CMK (cell line): Measurements from ENCODE around the gene RIPPLY1.

Experiments used
- DNase-seq: peaks from one replicate; pipeline ENCODE4 v3.0.0-alpha.2; 2010; ENCODE audit warnings: low read depth

The RIPPLY1 gene, protein sequence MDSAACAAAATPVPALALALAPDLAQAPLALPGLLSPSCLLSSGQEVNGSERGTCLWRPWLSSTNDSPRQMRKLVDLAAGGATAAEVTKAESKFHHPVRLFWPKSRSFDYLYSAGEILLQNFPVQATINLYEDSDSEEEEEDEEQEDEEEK

DNA sequence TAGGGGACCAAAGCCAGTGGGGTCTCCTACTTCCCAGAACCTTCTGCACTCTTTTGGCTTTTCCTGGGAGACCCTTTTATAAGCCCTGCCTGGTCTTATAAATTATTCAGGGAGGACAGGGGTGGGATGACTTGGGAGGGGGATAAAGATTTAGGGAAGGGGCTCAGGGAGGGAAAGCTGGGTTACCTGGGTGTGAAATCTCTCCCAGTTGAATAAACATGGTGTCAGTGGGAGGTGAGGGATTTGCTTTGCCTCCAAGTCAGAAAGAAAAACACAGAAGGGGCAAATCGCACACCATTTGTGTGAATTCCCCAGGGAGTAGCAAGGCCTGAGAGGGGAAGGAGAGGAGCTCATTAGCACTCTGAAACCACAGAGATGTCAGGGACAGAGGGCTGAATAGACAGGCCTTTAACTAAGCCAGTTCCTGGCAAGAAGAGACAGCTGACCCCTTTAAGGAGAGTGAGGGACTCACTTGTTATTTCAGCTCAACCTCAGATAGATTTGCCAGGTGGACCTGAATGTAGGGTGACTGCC lies at the start of gene RIPPLY1:
RIPPLY1 (minus strand) TSS at position 51 of the 534 bp plus-strand sequence. CDS start 54 bp downstream, outside the sequence.
- DNase-seq, result no peak

DNA sequence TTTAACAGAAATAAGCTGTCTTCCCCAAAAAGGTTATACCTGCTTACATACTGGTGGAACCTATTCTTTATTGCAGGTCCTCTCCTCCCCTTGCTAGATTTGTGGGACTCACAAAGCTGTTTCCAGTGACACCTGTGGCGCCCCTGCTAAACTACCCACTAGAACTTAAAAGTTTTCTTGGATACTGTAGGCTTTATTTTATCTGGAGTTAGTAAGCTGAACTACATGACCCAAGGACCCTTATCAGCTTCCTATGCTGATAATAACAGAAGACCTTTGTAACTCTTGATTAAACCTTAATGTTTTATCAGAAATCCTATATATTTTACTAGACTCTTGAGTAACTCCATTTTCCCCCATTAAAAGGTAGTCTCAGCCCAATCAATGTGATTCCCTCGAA lies 49.4 kb upstream of the RIPPLY1 start:
- no peak for DNase-seq

DNA sequence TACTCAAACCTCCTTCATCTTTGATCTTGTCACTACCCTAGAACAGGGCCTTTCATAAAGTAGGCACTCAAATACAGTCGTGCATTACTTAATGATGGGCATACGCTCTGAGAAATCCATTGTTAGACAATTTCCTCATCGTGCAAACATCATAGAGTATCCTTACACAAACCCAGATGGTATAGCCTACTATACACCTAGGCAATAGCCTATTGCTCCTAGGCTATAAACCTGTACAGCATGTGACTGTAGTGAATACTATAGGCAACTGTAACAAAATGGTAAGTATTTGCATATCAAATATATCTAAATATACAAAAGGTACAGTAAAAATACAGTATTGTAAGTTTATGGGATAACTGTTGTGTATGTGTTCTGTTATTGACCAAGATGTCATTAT lies 48.9 kb upstream of the RIPPLY1 start:
- no peak for DNase-seq

DNA sequence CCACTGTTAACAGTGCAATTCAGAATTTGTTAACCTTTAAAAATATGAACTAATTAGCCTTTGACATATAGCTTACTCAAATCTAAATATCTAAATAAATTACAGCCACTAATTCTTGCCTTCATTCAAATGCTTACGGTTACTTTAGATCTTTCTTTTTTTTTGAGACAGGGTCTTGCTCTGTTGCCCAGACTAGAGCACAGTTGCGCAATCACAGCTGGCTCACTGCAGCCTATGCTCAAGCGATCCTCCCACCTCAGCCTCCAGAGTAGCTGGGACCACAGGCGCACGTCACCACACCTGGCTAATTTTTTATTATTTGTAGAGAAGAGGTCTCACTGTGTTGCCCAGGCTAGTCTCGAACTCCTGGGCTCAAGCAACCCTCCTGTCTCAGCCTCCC lies 48.1 kb upstream of the RIPPLY1 start:
- no peak for DNase-seq

DNA sequence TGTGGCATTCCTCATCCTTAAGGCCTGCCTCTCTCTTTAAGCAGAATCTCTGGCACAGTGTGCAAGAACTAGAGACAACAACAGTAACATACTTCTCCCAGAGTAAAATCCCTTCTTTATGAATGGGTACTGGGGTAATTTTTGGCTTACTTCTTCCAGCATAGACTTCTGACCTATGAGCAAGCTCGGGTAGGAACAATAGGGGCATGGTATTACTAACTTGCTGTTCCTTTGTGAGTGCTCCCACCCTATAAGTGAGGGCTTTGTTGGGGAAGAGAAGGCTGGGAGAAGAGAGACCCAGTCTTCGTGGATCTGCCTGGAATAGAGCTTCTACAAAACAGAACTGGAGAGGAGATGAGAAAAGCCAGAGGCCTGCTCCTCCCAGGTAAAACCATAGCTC lies 47.2 kb upstream of the RIPPLY1 start:
- DNase-seq, result no peak

DNA sequence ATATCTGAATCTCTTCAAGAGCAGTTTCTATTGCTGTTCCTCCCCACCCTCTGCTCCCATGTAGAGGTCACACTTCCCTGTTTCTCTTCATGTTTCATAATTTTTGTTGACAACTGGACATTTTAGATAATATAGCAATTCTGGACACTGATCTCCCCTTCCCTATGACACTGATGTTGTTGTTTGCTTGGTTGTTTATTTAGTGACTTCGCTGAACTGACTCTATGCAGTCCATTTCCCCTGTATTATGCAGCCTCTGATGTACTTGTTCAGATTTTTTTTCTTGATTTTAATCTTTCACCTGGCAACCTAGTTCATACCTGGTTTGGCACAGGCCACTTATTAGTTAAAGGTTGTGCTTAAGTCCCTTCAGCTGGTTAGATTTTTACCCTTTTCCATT lies 46.2 kb upstream of the RIPPLY1 start:
- no peak for DNase-seq

DNA sequence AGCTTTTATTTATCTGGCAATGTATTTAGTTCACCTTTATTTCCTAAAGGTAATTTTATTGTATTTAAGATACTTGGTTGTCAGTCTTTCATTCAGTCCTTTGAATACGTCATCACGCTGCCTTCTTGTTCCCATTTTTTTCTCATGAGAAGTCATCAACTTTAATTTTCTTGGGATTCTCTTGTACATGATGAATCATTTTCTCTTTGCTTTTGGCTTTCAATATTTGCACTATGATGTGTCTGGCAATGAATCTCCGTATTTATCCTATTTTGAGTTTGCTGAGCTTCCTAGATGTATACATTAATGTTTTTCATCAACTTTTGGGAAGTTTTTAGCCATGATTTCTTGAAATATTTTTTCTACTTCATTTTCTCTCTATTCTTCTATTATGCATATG lies 45.5 kb upstream of the RIPPLY1 start:
- no peak for DNase-seq

DNA sequence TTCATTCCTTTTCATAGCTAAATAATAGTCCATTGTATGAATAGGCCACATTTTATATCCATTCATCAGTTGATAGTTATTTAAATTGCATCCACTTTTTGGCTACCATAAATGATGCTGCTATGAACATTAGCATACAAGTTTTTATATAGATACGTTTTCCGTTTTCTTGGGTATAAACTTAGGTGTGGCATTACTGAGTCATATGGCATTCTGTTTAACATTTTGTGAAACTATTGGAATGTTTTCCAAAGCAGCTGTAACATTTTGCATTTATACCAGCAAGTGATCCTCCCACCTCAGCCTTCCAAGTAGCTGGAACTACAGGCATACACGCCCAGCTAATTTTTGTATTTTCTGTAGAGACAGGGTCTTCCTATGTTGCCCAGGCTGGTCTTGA lies 43.3 kb upstream of the RIPPLY1 start:
- DNase-seq, result no peak

DNA sequence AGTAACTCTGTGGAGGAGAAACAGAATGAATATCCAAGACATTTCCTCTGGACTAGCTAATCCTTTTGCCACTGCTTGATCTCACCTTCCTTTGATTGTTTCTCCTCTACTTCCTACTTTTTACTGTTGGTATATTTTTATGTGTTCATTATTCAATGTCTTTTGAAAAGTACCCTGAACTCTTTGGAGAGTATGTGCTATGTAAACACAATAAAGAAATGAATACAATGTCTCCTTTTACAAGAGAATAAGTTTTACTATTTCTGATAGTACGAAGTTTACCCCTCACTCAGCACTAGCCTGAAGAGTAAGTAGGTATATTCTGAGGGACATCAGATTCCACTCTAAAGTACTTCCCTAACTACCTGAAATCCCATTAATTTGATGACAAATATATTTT lies 36.9 kb upstream of the RIPPLY1 start:
- no peak for DNase-seq

DNA sequence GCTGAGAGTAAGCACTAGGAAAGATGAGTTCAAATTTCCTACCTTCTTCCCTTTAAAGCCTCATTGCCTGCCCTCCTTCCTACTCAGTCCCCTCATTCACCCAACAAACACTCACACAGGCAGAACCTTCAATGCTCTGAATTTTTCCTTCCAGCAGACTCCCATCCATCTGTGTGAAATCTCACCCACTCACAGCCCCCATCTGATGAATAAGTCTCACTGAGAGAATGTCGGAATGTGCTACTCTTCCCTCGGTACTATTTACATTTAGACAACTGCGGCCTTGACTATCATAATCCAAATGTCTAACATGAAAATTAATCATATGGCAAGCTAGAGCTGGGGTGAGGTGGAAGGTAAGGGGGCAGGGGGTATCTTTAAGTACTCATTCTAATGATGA lies 36.4 kb upstream of the RIPPLY1 start:
- no peak for DNase-seq

DNA sequence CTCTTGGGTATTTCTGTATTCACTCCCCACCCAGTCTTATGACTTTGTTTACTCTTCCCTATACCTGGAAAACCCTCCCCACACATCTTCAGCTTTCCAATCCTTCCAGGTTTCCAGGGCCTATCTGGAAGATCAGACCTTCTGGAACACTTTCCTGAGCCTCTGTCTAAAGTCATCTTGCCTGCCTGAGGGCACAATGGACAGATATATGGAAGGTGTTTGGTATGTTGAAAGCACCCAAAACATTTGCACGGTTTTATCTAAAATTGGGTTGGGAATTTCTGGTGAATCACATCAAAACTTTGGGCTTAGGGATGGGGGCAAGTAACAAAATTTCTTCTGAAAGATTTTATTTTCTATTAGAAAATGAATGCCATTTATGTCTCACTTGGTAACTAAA lies 33.1 kb upstream of the RIPPLY1 start:
- no peak for DNase-seq

DNA sequence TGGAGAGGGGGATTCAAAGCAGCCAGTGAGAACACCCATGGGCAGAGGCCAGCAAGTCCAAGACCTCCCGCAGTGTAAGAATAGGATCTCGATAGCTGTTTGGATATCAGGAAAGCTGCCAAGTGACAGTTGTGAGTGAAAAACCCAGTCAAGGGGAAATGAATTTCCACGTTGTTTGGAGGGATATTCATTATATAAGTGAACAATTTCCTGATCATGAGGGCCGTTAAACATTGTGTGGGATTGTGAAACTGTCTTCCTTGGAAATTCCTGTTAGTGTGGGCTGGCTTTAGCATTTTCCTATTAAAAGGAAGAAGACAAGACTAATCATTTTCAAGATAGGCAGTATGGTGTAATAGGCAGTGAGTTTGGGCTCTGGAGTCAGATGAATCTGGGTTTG lies 32.0 kb upstream of the RIPPLY1 start:
- no peak for DNase-seq

DNA sequence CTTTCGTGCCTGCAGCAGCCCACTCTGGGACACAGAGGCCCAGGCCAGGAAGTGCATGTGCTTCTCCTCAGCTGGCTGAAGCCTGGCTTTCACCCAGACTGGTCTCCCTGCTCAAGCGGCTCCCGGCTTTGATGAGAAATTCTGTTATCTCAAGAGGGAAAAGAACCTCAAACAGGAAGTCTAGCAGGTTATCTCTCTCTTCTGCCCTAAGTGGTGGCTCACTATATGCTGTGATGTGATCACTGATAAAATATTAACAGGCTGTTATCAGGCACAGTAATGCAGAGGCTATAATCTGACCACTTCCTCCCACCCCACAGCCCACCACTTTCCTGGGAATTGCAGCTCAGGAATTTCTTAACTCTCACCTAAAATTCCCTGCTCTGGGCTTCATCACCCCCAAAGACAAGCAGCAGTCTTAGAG lies 30.4 kb upstream of the RIPPLY1 start:
- peak; percentile 42 for DNase-seq

DNA sequence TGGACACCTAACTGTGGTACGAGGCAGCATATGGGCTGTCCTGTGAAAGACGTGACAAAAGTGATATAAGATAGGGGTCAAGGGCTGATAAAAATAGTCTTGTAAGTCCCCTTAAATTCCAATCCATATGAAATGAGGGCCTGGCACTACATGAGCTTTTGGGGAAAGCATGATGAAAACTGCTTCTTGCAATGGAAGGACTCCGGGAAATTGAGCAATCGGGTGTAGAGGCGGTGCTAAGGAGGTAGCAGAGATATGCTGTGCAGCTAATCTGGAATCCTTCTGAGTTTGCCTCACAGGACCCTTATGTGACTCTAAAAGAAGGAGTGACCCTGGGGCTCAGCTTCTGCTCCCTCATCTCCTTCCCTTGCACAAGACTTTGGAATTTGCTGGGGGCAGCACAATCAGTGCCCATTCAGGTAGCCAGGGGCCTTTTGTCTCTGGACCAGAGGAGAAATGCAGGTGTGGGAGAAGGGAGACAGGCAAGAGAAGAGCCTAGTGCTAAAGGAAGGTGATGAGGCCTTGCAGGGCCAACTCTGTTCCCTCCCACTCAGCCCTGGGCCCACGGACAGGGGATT lies 29.9 kb upstream of the RIPPLY1 start:
- DNase-seq, result no peak

DNA sequence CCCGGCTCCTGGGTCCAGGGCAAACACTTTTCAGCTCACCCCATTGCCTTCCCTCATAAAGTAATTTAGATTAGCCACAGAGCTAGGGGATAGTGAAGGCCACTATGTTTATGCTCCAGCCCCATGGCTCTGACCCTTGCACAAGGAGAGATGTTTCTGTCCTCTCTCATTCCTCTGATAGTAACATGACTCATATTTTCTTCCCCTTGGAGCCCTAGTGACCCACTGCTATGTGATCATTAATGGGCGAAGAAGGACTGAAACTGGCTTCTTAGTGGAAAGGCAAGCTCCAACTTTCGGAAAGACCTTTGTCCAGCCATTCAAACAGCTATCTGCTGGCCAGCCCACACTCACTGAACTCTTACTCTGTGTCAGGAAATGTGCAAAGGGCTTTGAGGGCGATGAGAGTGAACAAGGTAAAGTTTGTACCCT lies 29.4 kb upstream of the RIPPLY1 start:
- DNase-seq, result no peak

DNA sequence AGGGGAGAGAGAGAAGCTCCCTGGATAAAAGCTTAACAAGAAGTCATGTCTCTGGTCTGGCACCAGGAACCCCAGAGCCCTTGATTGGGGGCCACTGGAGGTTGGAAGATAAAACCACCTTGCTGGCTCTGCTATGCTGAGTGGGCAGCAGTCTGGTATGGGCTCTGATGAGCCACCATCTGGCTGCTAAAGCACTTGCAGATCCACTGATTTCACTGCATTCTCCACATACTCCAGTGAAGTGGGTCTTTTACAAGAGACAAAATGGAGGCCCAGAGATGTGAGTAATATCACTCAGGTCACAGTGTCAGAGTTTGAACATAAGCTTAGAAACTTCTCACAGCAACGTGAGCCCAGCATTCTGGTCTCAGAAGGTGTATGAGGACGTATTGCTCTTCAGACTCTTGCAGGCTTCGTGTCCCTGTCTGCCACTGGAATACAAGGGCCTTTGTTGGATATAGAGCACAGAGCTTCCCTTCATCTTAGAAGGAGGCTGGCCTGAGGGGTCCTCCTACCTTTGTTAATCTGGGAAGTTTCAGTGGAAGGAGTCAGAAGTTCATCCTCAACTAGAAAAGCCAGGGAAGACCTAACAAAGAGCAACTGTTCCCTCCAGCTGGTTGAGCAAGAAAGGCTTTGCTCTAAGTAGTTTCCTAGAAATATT lies 28.8 kb upstream of the RIPPLY1 start:
- no peak for DNase-seq

DNA sequence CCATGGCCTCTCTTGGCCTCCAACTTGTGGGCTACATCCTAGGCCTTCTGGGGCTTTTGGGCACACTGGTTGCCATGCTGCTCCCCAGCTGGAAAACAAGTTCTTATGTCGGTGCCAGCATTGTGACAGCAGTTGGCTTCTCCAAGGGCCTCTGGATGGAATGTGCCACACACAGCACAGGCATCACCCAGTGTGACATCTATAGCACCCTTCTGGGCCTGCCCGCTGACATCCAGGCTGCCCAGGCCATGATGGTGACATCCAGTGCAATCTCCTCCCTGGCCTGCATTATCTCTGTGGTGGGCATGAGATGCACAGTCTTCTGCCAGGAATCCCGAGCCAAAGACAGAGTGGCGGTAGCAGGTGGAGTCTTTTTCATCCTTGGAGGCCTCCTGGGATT lies 25.1 kb upstream of the RIPPLY1 start:
- DNase-seq, result no peak

DNA sequence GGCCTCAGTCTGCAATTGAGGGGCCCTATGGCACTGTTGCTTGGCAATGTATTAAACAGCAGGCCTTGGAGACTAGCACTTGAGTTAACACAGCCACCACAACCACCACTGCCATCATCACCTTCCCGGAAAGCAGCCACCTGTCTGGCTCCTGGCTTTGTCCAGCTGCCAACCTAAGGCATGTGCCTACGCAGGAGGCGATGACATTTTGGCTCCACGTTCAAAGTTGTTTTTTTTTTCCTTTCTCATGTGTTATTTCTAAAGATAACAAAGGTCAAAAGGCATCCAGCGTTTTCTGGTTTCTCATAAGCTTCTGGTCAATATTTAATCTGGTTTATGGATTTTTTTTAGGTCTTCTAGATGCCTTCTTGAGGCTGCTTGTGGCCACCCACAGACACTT lies 24.6 kb upstream of the RIPPLY1 start:
- DNase-seq, result no peak

DNA sequence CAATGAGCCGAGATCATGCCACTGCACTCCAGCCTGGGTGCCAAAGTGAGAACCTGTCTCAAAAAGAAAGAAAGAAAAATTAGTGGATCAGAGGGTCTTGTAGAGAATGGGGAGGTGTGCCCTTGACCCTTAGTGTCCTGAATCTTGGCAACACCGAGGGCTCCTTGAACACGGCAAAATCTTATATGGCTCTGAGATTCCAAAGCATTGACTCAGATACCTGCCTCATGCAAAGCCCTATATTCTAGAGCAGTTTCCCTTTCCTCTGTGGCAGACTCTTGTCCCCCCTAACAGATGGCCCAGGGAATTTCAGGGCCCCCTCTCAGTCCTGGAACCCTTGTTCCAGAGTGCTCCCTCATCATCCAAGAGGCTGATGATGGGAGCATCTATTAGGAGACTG lies 23.9 kb upstream of the RIPPLY1 start:
- DNase-seq, result no peak

DNA sequence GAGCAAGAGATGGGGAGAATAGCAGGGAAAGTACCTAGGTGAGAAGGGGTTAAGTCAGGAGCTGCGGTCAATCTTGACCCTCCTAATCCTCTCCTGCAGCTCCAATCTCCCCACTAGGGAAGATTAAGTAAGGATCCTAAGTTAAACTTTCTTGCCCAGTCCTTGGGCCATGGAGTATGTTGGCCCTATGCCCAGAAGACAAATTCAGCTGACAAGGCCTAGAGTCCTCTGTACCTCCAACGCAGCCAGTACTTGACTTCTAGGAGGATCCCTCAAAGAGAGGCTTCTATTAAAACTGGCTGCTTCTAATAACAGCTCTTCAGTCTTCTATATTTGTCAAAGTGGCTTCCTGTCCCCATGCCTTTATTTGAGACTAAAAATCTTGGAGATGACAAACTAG lies 18.5 kb upstream of the RIPPLY1 start:
- no peak for DNase-seq

DNA sequence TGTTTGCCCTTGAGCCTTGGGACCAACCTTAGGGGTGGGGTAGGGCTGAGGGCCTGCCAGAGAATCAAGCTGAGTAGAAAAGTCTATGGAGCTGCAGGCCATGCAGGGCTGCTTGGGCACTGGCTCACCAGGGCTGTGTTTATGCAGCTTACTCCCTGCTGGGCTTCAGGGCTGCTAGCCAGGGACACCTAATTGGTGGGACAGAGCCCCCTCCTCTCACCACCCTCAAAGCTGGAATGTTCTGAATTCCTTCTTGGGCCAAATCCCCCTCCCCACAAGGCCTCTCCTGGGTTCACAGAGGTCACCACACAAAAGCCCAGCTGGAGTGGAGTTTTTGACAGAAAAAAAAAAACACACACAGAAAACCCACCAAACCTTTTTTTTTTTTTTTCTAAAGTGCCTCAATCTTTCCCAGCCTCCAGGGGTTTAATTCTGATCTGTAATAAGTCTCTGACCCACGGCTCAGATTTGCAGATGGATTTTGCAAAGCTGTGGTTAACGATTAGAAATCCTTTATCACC lies 16.9 kb upstream of the RIPPLY1 start, which contains the start of gene CLDN2:
CLDN2 (plus strand) TSS at position 471 of the 521 bp plus-strand sequence. CDS start 7,827 bp downstream, outside the sequence.
- no peak for DNase-seq

DNA sequence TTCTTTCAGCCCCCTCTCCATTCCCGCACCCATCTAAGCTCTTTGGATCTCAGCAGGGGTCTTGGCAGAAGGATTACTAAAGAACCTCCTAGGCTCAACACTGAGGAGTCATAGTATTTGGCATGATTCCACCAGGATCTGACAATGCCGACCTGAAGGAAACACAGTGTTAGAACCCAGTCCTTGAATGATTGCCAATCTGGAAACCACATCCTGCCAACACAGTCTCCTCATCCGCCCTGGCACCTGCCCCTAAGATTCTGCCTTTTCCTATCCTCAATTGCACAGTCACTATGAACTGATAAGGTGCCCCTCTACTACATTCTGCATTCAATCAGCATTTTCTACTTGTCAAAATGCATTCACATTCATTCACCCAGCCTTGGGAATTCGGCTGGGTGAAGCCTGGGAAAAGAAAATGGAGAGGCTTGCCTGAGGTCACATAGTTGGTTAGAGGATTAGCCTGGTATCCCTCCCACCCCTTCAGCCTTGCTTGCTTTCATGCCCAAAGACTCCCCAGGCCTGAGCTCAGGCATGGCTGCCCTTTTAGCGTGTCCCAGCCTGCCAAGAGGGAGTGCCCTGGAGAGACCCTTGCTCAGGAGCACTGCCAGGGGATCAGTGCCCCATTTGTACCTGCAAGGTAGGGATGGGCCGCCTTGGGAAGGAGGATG lies 14.8 kb upstream of the RIPPLY1 start:
- no peak for DNase-seq

DNA sequence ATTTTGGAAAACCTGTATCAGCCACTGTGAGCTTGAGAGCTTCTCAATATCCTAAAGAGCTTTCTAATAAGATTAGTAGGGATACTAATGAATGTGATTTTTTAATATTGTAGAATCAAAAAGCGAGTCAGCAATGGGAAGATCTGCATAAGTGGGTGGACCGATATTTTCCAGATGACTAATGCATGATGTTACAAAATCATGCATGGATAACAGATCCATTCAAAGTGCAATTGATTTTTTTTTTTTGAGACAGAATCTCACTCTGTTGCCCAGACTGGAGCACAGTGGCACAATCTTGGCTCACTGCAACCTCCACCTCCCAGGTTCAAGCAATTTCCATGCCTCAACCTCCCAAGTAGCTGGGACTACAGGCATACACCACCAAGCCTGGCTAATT lies 9.7 kb upstream of the RIPPLY1 start:
- no peak for DNase-seq
